DOHH2 (cell line): ENCODE data around the gene VWA1.

Source experiments
- H3F3A ChIP-seq: fragments of 200-600 bp; sonication (generic), shearing (Covaris generic); 2 replicates; pipeline ENCODE4 v1.6.0; 2016; ENCODE audit warnings: antibody characterized with exemption, mild to moderate bottlenecking; ENCODE audit not compliant: control insufficient read depth, insufficient read depth
- H3K27ac ChIP-seq: fragments of 200-600 bp; sonication (generic); 2 replicates; pipeline ENCODE4 v1.5.1; 2014; ENCODE audit warnings: low read depth, mild to moderate bottlenecking, low read length, moderate library complexity
- H3K27me3 ChIP-seq: fragments of 200-600 bp; sonication (generic); 2 replicates; pipeline ENCODE4 v1.6.1; 2014; ENCODE audit warnings: mild to moderate bottlenecking, low read length, mixed read lengths; ENCODE audit not compliant: control insufficient read depth
- H3K36me3 ChIP-seq: fragments of 200-600 bp; sonication (generic); 2 replicates; pipeline ENCODE4 v1.6.1; 2014; ENCODE audit warnings: mild to moderate bottlenecking, low read length, moderate library complexity, mixed read lengths; ENCODE audit not compliant: control insufficient read depth
- H3K4me1 ChIP-seq: fragments of 200-600 bp; sonication (generic); 2 replicates; pipeline ENCODE4 v1.6.1; 2014; ENCODE audit warnings: mild to moderate bottlenecking, low read length, mixed read lengths; ENCODE audit not compliant: control insufficient read depth
- H3K4me2 ChIP-seq: fragments of 200-600 bp; sonication (generic); 2 replicates; pipeline ENCODE4 v1.6.0; 2014; ENCODE audit warnings: mild to moderate bottlenecking, low read length, moderate library complexity
- H3K4me3 ChIP-seq: fragments of 200-600 bp; sonication (generic); 2 replicates; pipeline ENCODE4 v1.5.1; 2014; ENCODE audit warnings: mild to moderate bottlenecking, low read length, mixed read lengths
- H3K79me2 ChIP-seq: fragments of 200-600 bp; sonication (generic); 2 replicates; pipeline ENCODE4 v1.6.1; 2014; ENCODE audit warnings: mild to moderate bottlenecking, low read length, mixed read lengths; ENCODE audit not compliant: control insufficient read depth
- H3K9me2 ChIP-seq: fragments of 200-600 bp; sonication (generic); replicated peaks from 2 replicates; pipeline ENCODE4 v1.6.1; 2014; ENCODE audit warnings: mild to moderate bottlenecking, low read length, mixed read lengths; ENCODE audit not compliant: control insufficient read depth
- H3K9me3 ChIP-seq: fragments of 200-600 bp; sonication (generic); 2 replicates; pipeline ENCODE4 v1.6.1; 2014; ENCODE audit warnings: antibody characterized with exemption, low read length, mixed read lengths; ENCODE audit not compliant: control insufficient read depth, insufficient read depth
- H4K20me1 ChIP-seq: fragments of 200-600 bp; sonication (generic); 2 replicates; pipeline ENCODE4 v1.6.0; 2014; ENCODE audit warnings: low read depth, mild to moderate bottlenecking, antibody characterized with exemption, low read length, moderate library complexity; ENCODE audit not compliant: control insufficient read depth, insufficient read depth
- EZH2phosphoT487 ChIP-seq: fragments of 200-600 bp; sonication (generic); IDR thresholded peaks from 2 replicates; pipeline ENCODE4 v1.6.1; 2017; ENCODE audit warnings: borderline replicate concordance, mild to moderate bottlenecking, antibody characterized with exemption, low read length, moderate library complexity, mixed read lengths
- TF ChIP-seq, protein P1 (sequence below): fragments of 200-600 bp; sonication (generic); IDR thresholded peaks from one replicate; pipeline ENCODE4 v1.5.1; 2014; ENCODE audit warnings: antibody characterized with exemption, mild to moderate bottlenecking, low read depth, low read length; ENCODE audit not compliant: poor library complexity, severe bottlenecking

The VWA1 gene

DNA sequence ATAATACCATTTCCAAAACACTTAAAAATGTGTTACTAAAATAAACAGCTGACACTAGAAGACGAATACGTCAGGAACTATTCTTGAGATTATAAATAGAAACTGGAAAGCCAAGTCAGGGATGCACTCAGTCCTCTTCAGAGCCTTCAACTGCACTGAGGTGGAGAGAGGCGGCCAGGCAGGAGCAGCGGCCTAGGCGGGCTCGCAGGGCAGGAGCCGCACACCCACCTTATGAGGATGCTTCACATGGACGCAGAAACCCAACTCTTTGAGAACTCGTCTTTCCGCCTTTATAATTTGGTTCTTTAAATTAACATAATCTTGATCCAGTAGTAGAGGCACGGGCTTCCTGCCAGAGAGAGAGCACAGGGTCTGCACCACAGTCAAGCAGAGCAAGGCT lies 40.3 kb upstream of the VWA1 start:
- H3K36me3 ChIP-seq = peaks cover 90% of the 10 kb centered on the region
- no peak overlapping the region for H3K4me2 ChIP-seq
- H3K4me1 ChIP-seq = peaks cover 14% of the 10 kb centered on the region
- peaks cover 3% of the 10 kb centered on the region; the same call in 1 of the 2 replicates for H4K20me1 ChIP-seq
- H3F3A ChIP-seq = no peaks in the 10 kb centered on the region
- no peak overlapping the region for H3K27ac ChIP-seq
- H3K27me3 ChIP-seq = no peaks in the 10 kb centered on the region
- TF ChIP-seq EZH2phosphoT487 = no peak
- TF ChIP-seq, protein P1, sequence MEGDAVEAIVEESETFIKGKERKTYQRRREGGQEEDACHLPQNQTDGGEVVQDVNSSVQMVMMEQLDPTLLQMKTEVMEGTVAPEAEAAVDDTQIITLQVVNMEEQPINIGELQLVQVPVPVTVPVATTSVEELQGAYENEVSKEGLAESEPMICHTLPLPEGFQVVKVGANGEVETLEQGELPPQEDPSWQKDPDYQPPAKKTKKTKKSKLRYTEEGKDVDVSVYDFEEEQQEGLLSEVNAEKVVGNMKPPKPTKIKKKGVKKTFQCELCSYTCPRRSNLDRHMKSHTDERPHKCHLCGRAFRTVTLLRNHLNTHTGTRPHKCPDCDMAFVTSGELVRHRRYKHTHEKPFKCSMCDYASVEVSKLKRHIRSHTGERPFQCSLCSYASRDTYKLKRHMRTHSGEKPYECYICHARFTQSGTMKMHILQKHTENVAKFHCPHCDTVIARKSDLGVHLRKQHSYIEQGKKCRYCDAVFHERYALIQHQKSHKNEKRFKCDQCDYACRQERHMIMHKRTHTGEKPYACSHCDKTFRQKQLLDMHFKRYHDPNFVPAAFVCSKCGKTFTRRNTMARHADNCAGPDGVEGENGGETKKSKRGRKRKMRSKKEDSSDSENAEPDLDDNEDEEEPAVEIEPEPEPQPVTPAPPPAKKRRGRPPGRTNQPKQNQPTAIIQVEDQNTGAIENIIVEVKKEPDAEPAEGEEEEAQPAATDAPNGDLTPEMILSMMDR = no peak
- no peaks in the 10 kb centered on the region for H3K9me2 ChIP-seq
- no peaks in the 10 kb centered on the region for H3K9me3 ChIP-seq
- no peak overlapping the region for H3K4me3 ChIP-seq
- peaks cover 71% of the 10 kb centered on the region for H3K79me2 ChIP-seq

DNA sequence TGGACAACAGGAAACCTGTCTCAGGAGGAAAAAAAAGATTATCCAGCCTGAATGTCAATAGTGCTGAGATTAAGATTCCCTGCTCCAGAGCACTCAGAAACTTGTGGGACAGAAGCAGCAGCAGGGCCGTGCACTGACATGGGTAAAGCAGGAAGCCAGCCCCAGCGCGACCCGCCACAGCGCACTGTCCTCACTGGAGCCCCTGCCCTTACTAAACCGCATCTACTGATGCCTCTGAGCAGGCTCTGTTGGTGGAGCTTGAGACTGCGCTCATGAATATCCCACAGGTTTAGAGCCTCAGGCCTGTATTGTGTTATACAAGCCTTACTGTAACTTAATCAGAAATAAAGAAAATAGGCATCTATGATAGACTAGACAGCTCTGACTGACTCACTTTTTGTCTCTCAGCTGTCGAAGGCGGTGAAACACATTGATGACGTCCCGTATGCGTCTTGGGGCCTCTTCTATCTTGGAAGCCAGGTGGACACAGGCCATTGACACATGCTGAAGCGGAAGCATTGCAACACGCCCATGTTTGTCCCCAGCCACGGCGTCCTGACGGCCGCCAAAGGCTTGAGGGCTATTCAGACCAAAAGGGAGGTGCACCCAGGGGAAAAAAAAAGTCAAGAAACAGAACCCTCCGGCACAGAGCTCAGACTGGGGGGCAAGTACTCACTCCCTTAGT lies 37.5 kb upstream of the VWA1 start:
- Histone ChIP-seq H4K20me1 (peaks cover 15% of the 10 kb centered on the region), H3K36me3 (peaks cover 90% of the 10 kb centered on the region), H3F3A (peaks cover 12% of the 10 kb centered on the region), H3K4me3 (peak overlapping the region; percentile 100), H3K9me3 (no peaks in the 10 kb centered on the region), H3K27ac (no peak overlapping the region), H3K4me1 (peaks cover 36% of the 10 kb centered on the region), H3K27me3 (no peaks in the 10 kb centered on the region), H3K79me2 (peaks cover 88% of the 10 kb centered on the region), H3K9me2 (no peaks in the 10 kb centered on the region), H3K4me2 (peak overlapping the region; percentile 88)
- TF ChIP-seq EZH2phosphoT487 = no peak
- TF ChIP-seq, protein P1 = no peak

DNA sequence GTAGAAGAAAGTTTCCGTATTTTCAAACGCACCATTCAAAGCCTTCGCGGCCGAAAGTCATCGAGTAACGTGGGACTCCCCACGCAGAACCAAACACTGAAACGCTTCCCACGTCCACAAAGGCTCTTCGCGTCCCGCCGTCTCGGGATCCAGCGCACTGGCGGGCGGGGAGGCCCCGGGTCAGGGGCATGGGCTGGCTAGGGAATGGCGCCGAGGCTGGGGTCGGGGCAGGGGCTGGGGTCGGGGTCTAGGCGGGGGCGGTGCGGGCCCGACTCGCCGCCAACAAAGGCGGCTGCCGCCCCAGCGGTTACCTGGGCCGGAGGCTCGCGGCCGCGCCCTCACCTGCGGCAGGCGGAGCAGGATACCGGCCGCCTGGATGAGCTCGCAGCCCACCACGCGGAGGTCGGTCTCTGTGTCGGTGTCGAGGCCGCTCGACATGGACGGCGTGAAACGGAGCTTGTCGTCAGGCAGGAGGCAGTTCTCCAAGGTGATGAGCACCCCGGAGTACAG lies 36.8 kb upstream of the VWA1 start:
- Histone ChIP-seq H3K27ac (peak overlapping the region; percentile 43), H3F3A (peaks cover 16% of the 10 kb centered on the region), H3K36me3 (peaks cover 89% of the 10 kb centered on the region), H3K4me2 (peak overlapping the region; percentile 88), H4K20me1 (peaks cover 15% of the 10 kb centered on the region), H3K9me3 (no peaks in the 10 kb centered on the region), H3K4me3 (peak overlapping the region; percentile 100), H3K9me2 (no peaks in the 10 kb centered on the region), H3K27me3 (no peaks in the 10 kb centered on the region), H3K4me1 (peaks cover 36% of the 10 kb centered on the region), H3K79me2 (peaks cover 87% of the 10 kb centered on the region)
- no peak for TF ChIP-seq EZH2phosphoT487
- TF ChIP-seq, protein P1 = no peak
